ENCODE data around the gene PEAK1. TPM values are rescaled to one million over a fixed set of nuclear protein-coding genes. Genes with fewer than 3 reads are reported as not detected.

Gene PEAK1
- total RNA-seq, 2 experiments from 2014 or later: 9.2 to 11.0 TPM

DNA sequence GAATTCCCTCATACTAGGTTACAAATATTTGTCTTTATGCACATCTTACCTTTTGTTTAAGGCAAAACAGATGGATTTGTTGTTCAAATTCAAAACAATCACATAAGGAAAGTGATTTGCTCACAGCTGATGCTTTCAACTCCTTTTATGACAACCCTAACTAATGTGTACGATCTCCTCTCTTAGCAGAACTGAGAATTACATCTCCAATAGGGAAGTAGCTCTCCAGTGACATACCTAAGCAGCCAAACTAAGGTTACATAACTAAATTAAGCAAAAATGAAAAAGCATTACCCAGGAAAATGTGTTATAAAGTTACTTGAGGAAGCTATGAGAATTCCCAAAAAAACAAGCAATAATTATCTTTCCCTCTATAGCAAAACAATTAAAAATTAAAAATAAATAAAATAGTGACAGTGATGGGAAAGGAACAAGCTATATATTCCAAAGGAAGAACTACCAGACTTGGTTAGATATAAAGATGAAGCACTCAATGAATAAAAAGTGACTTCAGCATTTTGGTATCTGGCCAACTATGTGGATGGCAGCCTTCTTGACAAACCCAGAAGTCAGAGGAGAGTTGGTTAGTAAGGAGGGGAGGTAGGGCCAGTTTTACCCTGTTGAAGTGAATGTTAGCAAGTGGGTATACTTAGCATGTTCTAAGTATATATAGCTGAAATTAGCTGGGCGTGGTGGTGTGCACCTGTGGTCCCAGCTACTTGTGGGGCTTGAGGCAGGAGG, 32.4 kb downstream of the PEAK1 start:
- no peak overlapping the region for H3K4me3 ChIP-seq (ENCODE audit: low read length)
- no peaks in the 10 kb centered on the region for H3K4me1 ChIP-seq (ENCODE audit: insufficient read depth, low read length)
- H3K36me3 Mint-ChIP-seq (ENCODE audit: low read depth): no peaks in the 10 kb centered on the region
- peaks cover 9% of the 10 kb centered on the region for H3K4me1 Mint-ChIP-seq (ENCODE audit: low read depth)
- no peaks in the 10 kb centered on the region for H3K9me3 ChIP-seq (ENCODE audit: control insufficient read depth in 1 of 2, insufficient read depth in 1 of 2, low read length in 2 of 2)
- CTCF ChIA-PET: interaction anchor here (1.4 kb wide), 1 partner anchor 10 kb away, joined by 4 read pairs; no protein-coding TSS in a partner anchor
- H3K27me3 Mint-ChIP-seq: no peaks in the 10 kb centered on the region
- no peak overlapping the region for H3K27ac ChIP-seq (ENCODE audit: low read depth in 1 of 2, low read length in 2 of 2)
- no peaks in the 10 kb centered on the region for H3K9me3 Mint-ChIP-seq
- ATAC-seq (ENCODE audit: poor library complexity) (no peak), DNase-seq (no peak)
- TF ChIP-seq, protein P1, sequence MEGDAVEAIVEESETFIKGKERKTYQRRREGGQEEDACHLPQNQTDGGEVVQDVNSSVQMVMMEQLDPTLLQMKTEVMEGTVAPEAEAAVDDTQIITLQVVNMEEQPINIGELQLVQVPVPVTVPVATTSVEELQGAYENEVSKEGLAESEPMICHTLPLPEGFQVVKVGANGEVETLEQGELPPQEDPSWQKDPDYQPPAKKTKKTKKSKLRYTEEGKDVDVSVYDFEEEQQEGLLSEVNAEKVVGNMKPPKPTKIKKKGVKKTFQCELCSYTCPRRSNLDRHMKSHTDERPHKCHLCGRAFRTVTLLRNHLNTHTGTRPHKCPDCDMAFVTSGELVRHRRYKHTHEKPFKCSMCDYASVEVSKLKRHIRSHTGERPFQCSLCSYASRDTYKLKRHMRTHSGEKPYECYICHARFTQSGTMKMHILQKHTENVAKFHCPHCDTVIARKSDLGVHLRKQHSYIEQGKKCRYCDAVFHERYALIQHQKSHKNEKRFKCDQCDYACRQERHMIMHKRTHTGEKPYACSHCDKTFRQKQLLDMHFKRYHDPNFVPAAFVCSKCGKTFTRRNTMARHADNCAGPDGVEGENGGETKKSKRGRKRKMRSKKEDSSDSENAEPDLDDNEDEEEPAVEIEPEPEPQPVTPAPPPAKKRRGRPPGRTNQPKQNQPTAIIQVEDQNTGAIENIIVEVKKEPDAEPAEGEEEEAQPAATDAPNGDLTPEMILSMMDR (IDR thresholded peaks at IDR 0.05): no peak
- intact Hi-C loops (cut with DNase I, micrococcal nuclease): no loop called here
- POLR2A ChIA-PET: no interaction called here
- no peak overlapping the region for H3K4me3 Mint-ChIP-seq
- no peak overlapping the region for H3K27ac Mint-ChIP-seq
- no peaks in the 10 kb centered on the region for H3K27me3 ChIP-seq (ENCODE audit: control insufficient read depth in 1 of 2, insufficient read depth in 2 of 2, low read length in 2 of 2)
- H3K36me3 ChIP-seq (ENCODE audit: insufficient read depth, low read length): no peaks in the 10 kb centered on the region

DNA sequence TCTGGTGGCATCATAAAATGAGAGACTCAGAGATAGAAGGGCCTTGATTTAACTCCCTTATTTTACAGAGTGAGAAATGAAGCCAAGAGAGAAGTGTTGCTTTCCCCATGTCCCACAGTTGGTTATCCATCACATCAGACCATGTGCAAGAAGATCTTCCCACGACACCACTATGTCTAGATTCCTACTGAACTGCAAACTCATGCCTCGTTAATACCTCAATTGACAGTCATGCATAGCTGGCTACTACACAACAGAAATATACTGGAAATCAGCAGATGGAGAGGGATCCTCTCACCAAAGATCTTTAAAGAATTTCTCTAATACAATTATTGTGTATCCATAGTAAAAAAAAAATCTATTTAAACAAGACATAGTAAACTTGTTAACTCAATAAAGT, 33.3 kb downstream of the PEAK1 start:
- ChIA-PET POLR2A (no interaction called here), CTCF (no interaction called here)
- Histone ChIP-seq H3K27ac (ENCODE audit: low read depth in 1 of 2, low read length in 2 of 2) (no peak overlapping the region), H3K4me1 (ENCODE audit: insufficient read depth, low read length) (no peaks in the 10 kb centered on the region), H3K27me3 (ENCODE audit: control insufficient read depth in 1 of 2, insufficient read depth in 2 of 2, low read length in 2 of 2) (no peaks in the 10 kb centered on the region), H3K36me3 (ENCODE audit: insufficient read depth, low read length) (no peaks in the 10 kb centered on the region), H3K9me3 (ENCODE audit: control insufficient read depth in 1 of 2, insufficient read depth in 1 of 2, low read length in 2 of 2) (no peaks in the 10 kb centered on the region), H3K4me3 (ENCODE audit: low read length) (no peak overlapping the region)
- TF ChIP-seq, protein P1 (IDR thresholded peaks at IDR 0.05): no peak
- no peaks in the 10 kb centered on the region for H3K9me3 Mint-ChIP-seq
- ATAC-seq (ENCODE audit: poor library complexity) (no peak), DNase-seq (no peak)
- no peak overlapping the region for H3K4me3 Mint-ChIP-seq
- no peaks in the 10 kb centered on the region for H3K36me3 Mint-ChIP-seq (ENCODE audit: low read depth)
- no peak overlapping the region for H3K27ac Mint-ChIP-seq
- no peaks in the 10 kb centered on the region for H3K27me3 Mint-ChIP-seq
- peaks cover 9% of the 10 kb centered on the region for H3K4me1 Mint-ChIP-seq (ENCODE audit: low read depth)
- intact Hi-C loops (cut with DNase I, micrococcal nuclease): no loop called here

DNA sequence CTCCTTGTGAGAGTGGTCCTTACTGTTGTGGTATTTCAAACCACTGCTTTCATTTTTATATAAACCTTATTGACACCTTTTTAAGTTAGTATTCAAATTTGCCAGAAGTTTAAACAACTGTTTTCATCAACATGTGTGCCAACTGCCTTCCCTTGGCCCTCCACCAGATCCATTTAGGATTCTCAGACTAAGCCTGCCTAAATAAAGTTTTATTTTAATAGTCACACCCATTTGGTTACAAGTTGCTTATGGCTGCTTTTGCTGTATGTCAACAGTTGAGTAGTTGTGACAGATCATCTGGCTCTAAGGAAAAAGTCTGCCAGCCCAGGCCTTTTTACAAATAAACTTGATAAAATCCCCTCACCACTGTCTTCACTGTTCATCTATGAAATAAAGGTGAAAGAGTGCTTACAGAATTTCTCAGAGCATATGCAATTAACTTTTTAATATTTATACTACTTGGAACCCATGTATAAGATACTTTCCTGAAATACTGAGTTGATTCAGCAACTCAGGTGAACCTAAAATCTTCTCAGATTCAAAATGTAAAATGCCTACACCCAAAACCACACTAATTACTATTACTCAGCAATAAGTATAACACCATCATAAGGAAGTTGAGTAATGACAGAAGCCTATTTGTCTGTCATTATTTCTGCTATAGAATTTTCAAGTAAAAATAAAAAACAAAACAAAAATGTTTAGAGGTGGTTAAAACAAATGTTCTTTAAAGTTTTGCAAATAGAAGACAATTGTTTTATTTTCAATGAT, 35.1 kb downstream of the PEAK1 start:
- Histone ChIP-seq H3K36me3 (ENCODE audit: insufficient read depth, low read length) (no peaks in the 10 kb centered on the region), H3K9me3 (ENCODE audit: control insufficient read depth in 1 of 2, insufficient read depth in 1 of 2, low read length in 2 of 2) (no peaks in the 10 kb centered on the region), H3K4me1 (ENCODE audit: insufficient read depth, low read length) (no peaks in the 10 kb centered on the region), H3K4me3 (ENCODE audit: low read length) (no peak overlapping the region), H3K27ac (ENCODE audit: low read depth in 1 of 2, low read length in 2 of 2) (no peak overlapping the region), H3K27me3 (ENCODE audit: control insufficient read depth in 1 of 2, insufficient read depth in 2 of 2, low read length in 2 of 2) (no peaks in the 10 kb centered on the region)
- H3K27me3 Mint-ChIP-seq: no peaks in the 10 kb centered on the region
- no peaks in the 10 kb centered on the region for H3K36me3 Mint-ChIP-seq (ENCODE audit: low read depth)
- CTCF ChIA-PET: no interaction called here
- H3K27ac Mint-ChIP-seq: no peak overlapping the region
- TF ChIP-seq, protein P1 (IDR thresholded peaks at IDR 0.05): no peak
- H3K9me3 Mint-ChIP-seq: no peaks in the 10 kb centered on the region
- H3K4me1 Mint-ChIP-seq (ENCODE audit: low read depth): peaks cover 9% of the 10 kb centered on the region
- no peak for ATAC-seq (ENCODE audit: poor library complexity)
- no peak for DNase-seq
- POLR2A ChIA-PET: no interaction called here
- intact Hi-C loops (cut with DNase I, micrococcal nuclease): no loop called here
- H3K4me3 Mint-ChIP-seq: no peak overlapping the region

All from CD4-positive, alpha-beta T cell (primary cell).